Activated naive CD8-positive, alpha-beta T cell treated with anti-CD3 and anti-CD28 coated beads for 36 hours (primary cell): ENCODE results near the gene SLC43A2. TPM values are rescaled to one million over a fixed set of nuclear protein-coding genes. Genes with fewer than 3 reads are reported as not detected.
"Not testable (repeated sequence)": the region's sequence is repeated elsewhere in the genome, so short reads cannot be mapped to it uniquely, and the experiment has no call there.

Experiments
- DNase-seq: peaks from one replicate; pipeline ENCODE4 v3.0.0; 2021
- H3K27ac Mint-ChIP-seq: one replicate; pipeline ENCODE4 v1.8.0; 2022; ENCODE audit warnings: mild to moderate bottlenecking, moderate library complexity, mixed read lengths
- H3K27me3 Mint-ChIP-seq: one replicate; pipeline ENCODE4 v1.8.0; 2022; ENCODE audit warnings: mild to moderate bottlenecking, mixed read lengths
- H3K36me3 Mint-ChIP-seq: one replicate; pipeline ENCODE4 v1.8.0; 2021; ENCODE audit warnings: mild to moderate bottlenecking, mixed read lengths
- H3K4me1 Mint-ChIP-seq: one replicate; pipeline ENCODE4 v1.8.0; 2021; ENCODE audit warnings: mixed read lengths
- H3K4me3 Mint-ChIP-seq: one replicate; pipeline ENCODE4 v1.8.0; 2022; ENCODE audit warnings: mild to moderate bottlenecking, moderate library complexity, mixed read lengths
- H3K9me3 Mint-ChIP-seq: one replicate; pipeline ENCODE4 v1.8.0; 2022; ENCODE audit warnings: mixed read lengths
- total RNA-seq, 2 experiments: library from RNA; stranded (reverse); gene quantifications; one replicate each; pipeline ENCODE4 v1.2.3, GENCODE V29; 2021

Gene SLC43A2
- 1 to 10 TPM; 3.7 to 4.6 TPM for total RNA-seq

GRCh38 chr17:1627982-1628855 lies at the start of gene SLC43A2:
Gene SLC43A2, minus strand, starts transcription at chr17:1628834. Its CDS starts 960 bp downstream, at chr17:1627874.
- no peaks in the 10 kb centered on the region for H3K36me3 Mint-ChIP-seq
- H3K9me3 Mint-ChIP-seq = no peaks in the 10 kb centered on the region
- DNase-seq = peak; percentile 84
- H3K4me3 Mint-ChIP-seq = peak within 1 kb of the TSS; percentile 93
- peaks cover 10% of the 10 kb centered on the region for H3K27me3 Mint-ChIP-seq
- peak within 1 kb of the TSS; percentile 93 for H3K27ac Mint-ChIP-seq
- peaks cover 15% of the 10 kb centered on the region for H3K4me1 Mint-ChIP-seq

- Mint-ChIP-seq H3K4me3 (no peak overlapping the region), H3K4me1 (peaks cover 3% of the 10 kb centered on the region), H3K9me3 (no peaks in the 10 kb centered on the region), H3K27me3 (no peaks in the 10 kb centered on the region), H3K27ac (no peak overlapping the region), H3K36me3 (peaks cover 43% of the 10 kb centered on the region)
- DNase-seq = no peak
Measured at GRCh38 chr17:1676401-1676800, 47.8 kb upstream of the SLC43A2 start.

GRCh38 chr17:1673041-1673785 lies 44.6 kb upstream of the SLC43A2 start:
- Mint-ChIP-seq H3K27ac (peak overlapping the region; percentile 12), H3K9me3 (no peaks in the 10 kb centered on the region), H3K4me1 (peaks cover 6% of the 10 kb centered on the region), H3K36me3 (peaks cover 49% of the 10 kb centered on the region), H3K27me3 (no peaks in the 10 kb centered on the region), H3K4me3 (no peak overlapping the region)
- no peak for DNase-seq

GRCh38 chr17:1663934-1664333 lies 35.3 kb upstream of the SLC43A2 start:
- not testable (repeated sequence) for H3K27ac Mint-ChIP-seq, H3K4me3 Mint-ChIP-seq, H3K4me1 Mint-ChIP-seq, H3K27me3 Mint-ChIP-seq, DNase-seq, H3K9me3 Mint-ChIP-seq
- H3K36me3 Mint-ChIP-seq = peaks cover 46% of the 10 kb centered on the region

GRCh38 chr17:1661045-1661444 lies 32.4 kb upstream of the SLC43A2 start:
- H3K27ac Mint-ChIP-seq = no peak overlapping the region

GRCh38 chr17:1658100-1658499 lies 29.5 kb upstream of the SLC43A2 start:
- H3K9me3 Mint-ChIP-seq = no peaks in the 10 kb centered on the region
- no peaks in the 10 kb centered on the region for H3K4me1 Mint-ChIP-seq
- H3K4me3 Mint-ChIP-seq = no peak overlapping the region
- no peaks in the 10 kb centered on the region for H3K27me3 Mint-ChIP-seq
- DNase-seq = no peak
- H3K27ac Mint-ChIP-seq = no peak overlapping the region
- peaks cover 67% of the 10 kb centered on the region for H3K36me3 Mint-ChIP-seq

More at GRCh38 chr17:1661045-1661444, 32.4 kb upstream of the SLC43A2 start:
- H3K27me3 Mint-ChIP-seq = no peaks in the 10 kb centered on the region
- peaks cover 55% of the 10 kb centered on the region for H3K36me3 Mint-ChIP-seq
- DNase-seq = no peak
- H3K9me3 Mint-ChIP-seq = no peaks in the 10 kb centered on the region
- no peaks in the 10 kb centered on the region for H3K4me1 Mint-ChIP-seq
- no peak overlapping the region for H3K4me3 Mint-ChIP-seq

GRCh38 chr17:1653735-1654134 lies 25.1 kb upstream of the SLC43A2 start:
- peaks cover 10% of the 10 kb centered on the region for H3K4me1 Mint-ChIP-seq
- peaks cover 41% of the 10 kb centered on the region for H3K36me3 Mint-ChIP-seq
- no peak overlapping the region for H3K4me3 Mint-ChIP-seq
- DNase-seq = no peak
- no peaks in the 10 kb centered on the region for H3K9me3 Mint-ChIP-seq
- no peak overlapping the region for H3K27ac Mint-ChIP-seq
- H3K27me3 Mint-ChIP-seq = no peaks in the 10 kb centered on the region

- not testable (repeated sequence) for H3K27ac Mint-ChIP-seq, DNase-seq, H3K27me3 Mint-ChIP-seq, H3K9me3 Mint-ChIP-seq, H3K4me3 Mint-ChIP-seq
- Mint-ChIP-seq H3K4me1 (peaks cover 13% of the 10 kb centered on the region), H3K36me3 (peaks cover 32% of the 10 kb centered on the region)
Measured at GRCh38 chr17:1652794-1653193, 24.2 kb upstream of the SLC43A2 start.

- H3K4me3 Mint-ChIP-seq = no peak overlapping the region
- peaks cover 15% of the 10 kb centered on the region for H3K4me1 Mint-ChIP-seq
- H3K27me3 Mint-ChIP-seq = no peaks in the 10 kb centered on the region
- no peak overlapping the region for H3K27ac Mint-ChIP-seq
- no peak for DNase-seq
- H3K36me3 Mint-ChIP-seq = peaks cover 23% of the 10 kb centered on the region
- H3K9me3 Mint-ChIP-seq = no peaks in the 10 kb centered on the region
Measured at GRCh38 chr17:1651559-1651844, 22.9 kb upstream of the SLC43A2 start.

- Mint-ChIP-seq H3K4me1 (peaks cover 17% of the 10 kb centered on the region), H3K9me3 (no peaks in the 10 kb centered on the region), H3K4me3 (no peak overlapping the region), H3K27me3 (no peaks in the 10 kb centered on the region), H3K36me3 (peaks cover 19% of the 10 kb centered on the region), H3K27ac (no peak overlapping the region)
- no peak for DNase-seq
Measured at GRCh38 chr17:1650731-1651558, 22.3 kb upstream of the SLC43A2 start.

GRCh38 chr17:1649844-1650501 lies 21.3 kb upstream of the SLC43A2 start, which contains the start of gene RILP:
Gene RILP, minus strand, starts transcription at chr17:1649866. Its CDS starts 62 bp downstream, at chr17:1649804.
- no peaks in the 10 kb centered on the region for H3K9me3 Mint-ChIP-seq
- H3K4me3 Mint-ChIP-seq = peak within 1 kb of the TSS; percentile 68
- no peaks in the 10 kb centered on the region for H3K27me3 Mint-ChIP-seq
- peaks cover 17% of the 10 kb centered on the region for H3K36me3 Mint-ChIP-seq
- H3K4me1 Mint-ChIP-seq = peaks cover 25% of the 10 kb centered on the region
- no peak for DNase-seq
- peak within 1 kb of the TSS; percentile 77 for H3K27ac Mint-ChIP-seq

- peak overlapping the region; percentile 54 for H3K4me3 Mint-ChIP-seq
- H3K27me3 Mint-ChIP-seq = no peaks in the 10 kb centered on the region
- H3K4me1 Mint-ChIP-seq = peaks cover 32% of the 10 kb centered on the region
- H3K27ac Mint-ChIP-seq = no peak overlapping the region
- peak; percentile 94 for DNase-seq
- peaks cover 12% of the 10 kb centered on the region for H3K36me3 Mint-ChIP-seq
- H3K9me3 Mint-ChIP-seq = no peaks in the 10 kb centered on the region
Measured at GRCh38 chr17:1648963-1649843, 20.6 kb upstream of the SLC43A2 start.

GRCh38 chr17:1648173-1648962 lies 19.7 kb upstream of the SLC43A2 start:
- H3K27me3 Mint-ChIP-seq = no peaks in the 10 kb centered on the region
- no peak for DNase-seq
- no peak overlapping the region for H3K27ac Mint-ChIP-seq
- H3K4me1 Mint-ChIP-seq = peaks cover 34% of the 10 kb centered on the region
- H3K36me3 Mint-ChIP-seq = peaks cover 3% of the 10 kb centered on the region
- peak overlapping the region; percentile 67 for H3K4me3 Mint-ChIP-seq
- no peaks in the 10 kb centered on the region for H3K9me3 Mint-ChIP-seq
